HUES48 (cell line): ENCODE data around the gene HIF3A.

Experiments
- H3K27ac ChIP-seq: one replicate; pipeline ENCODE4 v1.7.0; 2013; ENCODE audit warnings: low read depth, low read length, inconsistent platforms
- H3K27me3 ChIP-seq: 2 replicates; pipeline ENCODE4 v1.6.1; 2013; ENCODE audit warnings: mild to moderate bottlenecking, low read length; ENCODE audit not compliant: control insufficient read depth, insufficient read depth
- H3K36me3 ChIP-seq: 2 replicates; pipeline ENCODE4 v1.6.1; 2013; ENCODE audit warnings: low read length; ENCODE audit not compliant: control insufficient read depth, insufficient read depth
- H3K4me1 ChIP-seq: 2 replicates; pipeline ENCODE4 v1.6.1; 2013; ENCODE audit warnings: mild to moderate bottlenecking, low read length; ENCODE audit not compliant: control insufficient read depth, insufficient read depth
- H3K4me3 ChIP-seq: 2 replicates; pipeline ENCODE4 v1.5.1; 2013; ENCODE audit warnings: mild to moderate bottlenecking, low read depth, low read length
- H3K9ac ChIP-seq: 2 replicates; pipeline ENCODE4 v1.6.1; 2013; ENCODE audit warnings: mild to moderate bottlenecking, low read depth, low read length, moderate library complexity
- H3K9me3 ChIP-seq: 2 replicates; pipeline ENCODE4 v1.6.1; 2013; ENCODE audit warnings: low read length; ENCODE audit not compliant: control insufficient read depth, insufficient read depth

Gene HIF3A

DNA sequence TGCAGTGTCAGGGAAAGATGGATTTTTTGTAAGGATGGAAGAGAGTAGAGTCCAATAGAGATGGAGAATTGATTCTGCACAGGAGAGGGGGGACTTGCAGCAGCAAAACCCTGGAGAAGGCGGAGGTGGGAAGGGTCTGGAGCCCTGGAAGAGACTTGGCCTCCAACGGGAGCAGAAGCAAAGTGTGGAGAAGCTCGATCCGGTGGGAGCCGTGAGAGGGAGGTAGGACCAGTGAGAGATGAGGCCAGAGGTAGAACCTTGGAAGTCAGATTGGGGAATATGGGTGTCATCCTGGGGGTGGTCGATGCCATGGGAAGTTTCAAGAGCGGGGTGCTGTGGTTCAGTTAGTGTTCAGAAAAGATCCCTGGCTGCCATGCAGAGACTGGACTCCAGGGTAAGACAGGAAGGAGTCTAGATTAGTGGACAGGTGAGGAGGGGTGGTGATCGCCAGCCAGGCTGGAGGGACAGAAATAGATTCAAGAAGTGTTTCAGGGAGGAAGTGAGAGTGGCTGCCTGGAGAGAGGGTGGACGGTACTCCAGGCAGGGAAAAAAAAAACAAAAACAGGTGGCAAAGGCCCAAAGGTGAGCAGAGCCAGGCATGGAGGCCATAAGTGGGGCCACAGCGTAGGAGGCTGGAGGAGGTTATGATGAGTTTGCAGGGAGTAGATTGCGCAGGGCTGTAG, 52.6 kb downstream of the HIF3A start:
- no peak overlapping the region for H3K4me3 ChIP-seq
- H3K9ac ChIP-seq: no peak overlapping the region
- peaks cover 40% of the 10 kb centered on the region for H3K36me3 ChIP-seq
- no peak overlapping the region for H3K27ac ChIP-seq
- no peaks in the 10 kb centered on the region for H3K9me3 ChIP-seq
- H3K27me3 ChIP-seq: no peaks in the 10 kb centered on the region
- H3K4me1 ChIP-seq: peaks cover 20% of the 10 kb centered on the region

DNA sequence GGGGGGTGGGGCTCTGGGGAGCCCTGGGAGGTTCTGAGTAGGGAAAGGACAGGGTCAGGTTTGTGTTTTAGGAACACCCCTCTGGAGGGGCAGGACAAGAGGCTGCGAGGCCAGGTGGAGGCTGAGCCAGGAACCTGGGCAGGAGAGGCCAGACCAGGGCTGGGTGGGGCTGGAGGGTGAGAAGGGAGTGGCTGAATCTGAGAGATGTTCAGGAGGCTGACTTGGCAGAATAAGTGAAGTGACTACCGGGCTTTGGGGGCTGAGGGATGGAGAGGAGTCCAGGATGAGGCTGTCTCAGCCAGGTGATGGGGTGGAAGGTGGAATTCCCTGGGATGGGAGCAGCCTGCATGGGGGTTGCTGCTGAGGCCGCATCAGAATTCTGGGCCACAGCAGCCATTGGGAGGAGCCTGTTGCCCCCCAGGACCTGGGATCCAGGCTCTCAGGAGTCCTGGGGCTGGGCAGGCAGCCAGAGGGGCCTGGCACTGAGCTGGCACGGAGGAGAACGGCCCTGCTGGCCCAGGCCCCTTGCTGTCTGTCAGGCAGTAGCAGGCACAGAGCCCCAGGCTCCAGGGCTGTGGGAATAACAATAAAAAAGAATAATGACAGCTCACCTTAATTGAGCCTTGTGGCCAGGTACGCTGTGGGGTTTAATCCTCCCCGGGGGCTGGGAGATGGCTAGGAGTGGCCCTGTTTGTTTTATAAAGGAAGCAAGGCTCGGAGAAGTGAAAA, 53.4 kb downstream of the HIF3A start:
- Histone ChIP-seq H3K4me1 (peaks cover 20% of the 10 kb centered on the region), H3K4me3 (no peak overlapping the region), H3K27ac (no peak overlapping the region), H3K9ac (no peak overlapping the region), H3K27me3 (no peaks in the 10 kb centered on the region), H3K9me3 (no peaks in the 10 kb centered on the region), H3K36me3 (peaks cover 47% of the 10 kb centered on the region)

DNA sequence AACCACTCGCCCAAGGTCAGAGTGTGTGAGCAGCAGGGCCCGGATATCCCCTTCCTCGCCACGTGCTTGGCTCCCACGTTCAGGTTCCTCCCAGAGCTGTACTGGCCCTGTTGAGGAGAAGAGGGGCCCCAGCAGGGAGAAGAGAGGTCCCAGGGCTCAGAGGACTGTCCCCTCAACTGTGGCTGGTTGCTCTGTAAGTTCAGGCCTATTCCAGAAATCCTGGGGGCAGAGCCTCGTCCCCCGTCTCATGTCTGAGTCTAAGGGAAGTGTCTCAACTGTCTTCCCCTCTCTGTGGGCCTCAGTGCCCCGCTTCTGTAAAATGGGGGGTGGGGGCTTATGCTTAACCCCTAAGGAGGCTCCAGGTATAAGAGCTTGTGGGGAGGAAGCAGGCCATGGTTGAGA, 53.9 kb downstream of the HIF3A start:
- H3K27me3 ChIP-seq: no peaks in the 10 kb centered on the region
- no peak overlapping the region for H3K4me3 ChIP-seq
- H3K4me1 ChIP-seq: peaks cover 20% of the 10 kb centered on the region
- H3K27ac ChIP-seq: no peak overlapping the region
- peaks cover 53% of the 10 kb centered on the region for H3K36me3 ChIP-seq
- no peaks in the 10 kb centered on the region for H3K9me3 ChIP-seq
- no peak overlapping the region for H3K9ac ChIP-seq

DNA sequence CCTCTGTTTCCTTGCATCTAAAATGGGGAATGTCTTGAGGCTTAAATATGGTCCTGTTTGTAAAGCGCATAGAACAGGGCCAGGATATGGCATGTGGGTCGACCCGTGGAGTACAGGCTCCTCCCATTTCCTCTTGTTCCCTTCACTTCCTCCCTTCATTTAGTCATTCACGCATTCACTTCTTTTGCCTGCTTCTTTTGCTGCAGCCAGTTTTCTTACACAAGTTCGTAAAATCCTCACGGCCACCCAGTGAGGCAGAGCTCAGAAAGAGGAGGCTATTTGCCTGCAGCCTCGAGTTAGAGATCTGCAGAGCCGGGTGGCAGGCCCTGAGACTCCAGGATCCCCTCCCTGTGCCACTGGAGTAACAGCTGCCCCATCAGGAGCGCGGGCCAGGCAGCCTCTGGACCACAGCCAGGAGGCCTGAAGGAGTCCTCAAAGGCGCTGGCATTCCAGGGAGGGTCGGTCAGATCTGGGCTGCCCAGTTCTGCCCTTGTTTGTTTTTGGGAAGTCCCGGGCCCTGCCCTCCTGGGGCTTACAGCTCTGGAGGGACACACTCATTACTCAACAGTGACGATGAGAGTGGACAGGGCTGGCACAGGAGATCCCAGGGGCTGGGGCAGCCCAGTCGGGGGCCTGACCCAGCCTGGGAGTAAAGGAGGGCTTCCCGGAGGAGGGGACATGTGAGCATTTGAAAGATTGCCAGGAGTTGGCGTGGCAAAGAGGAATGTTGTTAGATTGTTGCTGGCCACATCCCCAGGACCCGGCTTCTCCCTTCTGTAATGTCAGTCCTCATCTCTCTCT, 54.6 kb downstream of the HIF3A start:
- Histone ChIP-seq H3K4me1 (peaks cover 17% of the 10 kb centered on the region), H3K27ac (no peak overlapping the region), H3K4me3 (no peak overlapping the region), H3K36me3 (peaks cover 59% of the 10 kb centered on the region), H3K9me3 (no peaks in the 10 kb centered on the region), H3K27me3 (no peaks in the 10 kb centered on the region), H3K9ac (no peak overlapping the region)

DNA sequence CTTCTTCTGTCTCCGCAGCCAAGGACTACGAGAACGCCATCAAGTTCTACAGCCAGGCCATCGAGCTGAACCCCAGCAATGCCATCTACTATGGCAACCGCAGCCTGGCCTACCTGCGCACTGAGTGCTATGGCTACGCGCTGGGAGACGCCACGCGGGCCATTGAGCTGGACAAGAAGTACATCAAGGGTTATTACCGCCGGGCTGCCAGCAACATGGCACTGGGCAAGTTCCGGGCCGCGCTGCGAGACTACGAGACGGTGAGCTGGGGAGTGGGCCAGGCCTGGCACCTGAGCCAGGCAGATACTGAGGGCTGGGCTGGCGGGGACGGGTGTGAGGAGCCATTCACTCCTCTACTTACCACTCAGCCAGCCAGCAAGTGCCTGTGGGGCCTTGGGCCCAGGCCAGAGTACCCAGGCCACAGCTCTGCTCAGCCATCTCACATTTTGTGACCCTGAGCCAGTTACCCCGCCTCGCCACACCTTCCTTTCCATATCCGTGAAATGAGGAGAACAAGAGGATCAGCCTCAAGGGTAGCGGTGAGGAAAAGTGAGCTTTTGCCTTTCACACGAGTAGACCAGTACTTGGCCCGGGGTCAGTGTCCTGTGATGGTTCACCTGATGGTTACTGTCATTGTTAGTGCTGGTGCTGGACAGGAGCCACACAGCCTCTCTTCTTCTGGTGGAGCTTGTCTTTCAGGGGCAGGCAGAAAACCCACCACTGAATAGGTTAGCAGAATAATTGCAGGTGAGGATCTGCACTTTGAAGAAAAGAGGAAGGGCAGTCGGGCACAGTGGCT, 57.1 kb downstream of the HIF3A start:
- Histone ChIP-seq H3K36me3 (peaks cover 76% of the 10 kb centered on the region), H3K4me1 (peaks cover 13% of the 10 kb centered on the region; the same call in 1 of the 2 replicates)

DNA sequence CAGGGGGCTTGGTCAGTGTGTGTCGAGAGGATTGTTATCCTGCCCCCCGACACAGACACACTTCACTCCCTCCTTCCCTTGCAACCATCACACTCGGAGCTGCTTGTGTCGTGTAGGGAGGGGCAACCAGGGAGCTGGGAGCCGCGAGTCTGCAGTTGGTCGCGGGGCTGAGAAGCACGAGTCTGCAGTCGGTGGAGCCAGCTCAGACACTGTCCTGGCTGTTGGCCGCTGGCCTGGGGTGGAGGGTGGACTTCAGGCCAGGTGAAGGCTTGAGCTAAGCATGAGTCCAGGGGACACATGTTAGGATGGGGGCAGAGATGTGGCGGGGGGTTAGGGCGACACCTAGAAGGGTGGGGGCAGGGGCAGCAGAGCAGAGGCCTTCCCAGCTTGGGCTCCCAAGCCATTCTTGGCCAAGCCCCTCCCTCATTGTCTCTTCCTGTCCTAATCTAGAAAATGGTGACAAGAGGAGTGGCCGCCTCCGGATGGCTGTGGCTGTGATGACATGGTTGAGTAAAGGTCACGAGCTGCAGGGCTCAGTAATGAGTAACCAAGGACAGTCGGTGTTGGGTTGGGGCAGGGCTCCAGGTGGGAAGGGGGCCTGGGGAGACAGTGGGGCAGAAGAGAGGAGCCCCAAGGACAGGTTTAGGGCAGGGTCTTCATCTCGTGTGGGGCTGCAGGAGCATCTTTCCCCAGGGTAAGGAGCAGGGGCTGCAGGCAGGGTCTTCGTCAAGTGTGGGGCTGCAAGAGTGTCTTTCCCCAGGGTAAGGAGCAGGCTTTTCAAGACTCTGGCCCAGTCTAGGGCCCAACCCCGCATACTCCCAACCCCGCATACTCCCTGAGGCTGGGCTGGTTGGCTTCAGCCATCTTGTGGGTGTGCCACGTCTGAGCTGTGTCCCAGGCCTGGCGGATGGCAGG, 58.6 kb downstream of the HIF3A start:
- H3K27me3 ChIP-seq: no peaks in the 10 kb centered on the region
- no peaks in the 10 kb centered on the region for H3K9me3 ChIP-seq
- no peak overlapping the region for H3K4me3 ChIP-seq
- H3K4me1 ChIP-seq: peaks cover 8% of the 10 kb centered on the region; the same call in 1 of the 2 replicates
- peaks cover 82% of the 10 kb centered on the region for H3K36me3 ChIP-seq
- H3K9ac ChIP-seq: no peak overlapping the region
- peak overlapping the region; percentile 24 for H3K27ac ChIP-seq

More for the DNA sequence above, 57.1 kb downstream of the HIF3A start:
- Histone ChIP-seq H3K27me3 (no peaks in the 10 kb centered on the region), H3K27ac (no peak overlapping the region), H3K9ac (no peak overlapping the region), H3K4me3 (no peak overlapping the region), H3K9me3 (no peaks in the 10 kb centered on the region)

DNA sequence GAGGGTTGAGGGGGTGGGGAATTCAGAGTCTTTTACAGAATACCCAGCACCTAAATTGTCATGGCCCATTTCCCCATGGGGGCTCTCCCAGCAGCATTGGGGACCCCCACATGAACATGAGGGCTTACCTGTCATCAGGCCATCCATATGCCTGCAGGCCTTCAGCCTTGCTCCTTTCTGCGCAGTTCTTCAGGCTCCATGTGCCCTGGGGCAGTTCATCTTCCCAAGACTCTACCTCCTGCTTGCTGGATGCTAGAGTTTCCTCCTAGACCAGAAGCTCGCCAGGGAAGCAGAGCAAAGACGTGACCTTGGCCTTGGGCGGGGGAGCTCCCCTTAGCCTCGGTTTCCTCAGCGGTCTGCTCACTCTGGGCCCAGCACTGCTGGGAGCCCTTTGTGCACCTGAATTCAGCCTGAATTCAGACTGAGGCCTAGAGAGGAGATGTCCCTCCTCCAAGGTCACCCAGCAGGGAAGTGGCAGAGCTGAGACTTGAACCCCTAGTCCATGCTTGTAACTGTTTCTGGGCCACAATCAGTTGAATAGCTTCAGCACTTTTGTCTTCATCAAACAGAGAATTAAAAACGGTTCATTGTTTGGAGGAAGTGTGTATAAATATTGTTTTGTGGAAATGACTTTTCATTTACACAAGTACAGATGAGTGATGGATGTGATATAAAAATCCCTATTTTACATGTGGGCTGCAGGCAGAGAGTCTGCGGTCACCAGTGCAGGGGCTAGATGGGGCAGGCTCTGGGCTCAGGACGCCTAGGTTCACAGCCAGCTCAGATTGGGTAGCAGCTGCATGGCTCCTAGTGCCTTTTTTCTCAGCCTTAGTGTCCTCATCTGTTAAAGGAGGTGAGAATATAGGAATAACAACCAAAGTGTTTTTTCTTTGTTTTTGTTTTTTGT, 59.6 kb downstream of the HIF3A start:
- peak overlapping the region; percentile 24 for H3K27ac ChIP-seq
- no peaks in the 10 kb centered on the region for H3K27me3 ChIP-seq
- H3K36me3 ChIP-seq: peaks cover 78% of the 10 kb centered on the region
- H3K9ac ChIP-seq: no peak overlapping the region
- H3K4me1 ChIP-seq: no peaks in the 10 kb centered on the region; the same call in 1 of the 2 replicates
- H3K9me3 ChIP-seq: no peaks in the 10 kb centered on the region
- no peak overlapping the region for H3K4me3 ChIP-seq

DNA sequence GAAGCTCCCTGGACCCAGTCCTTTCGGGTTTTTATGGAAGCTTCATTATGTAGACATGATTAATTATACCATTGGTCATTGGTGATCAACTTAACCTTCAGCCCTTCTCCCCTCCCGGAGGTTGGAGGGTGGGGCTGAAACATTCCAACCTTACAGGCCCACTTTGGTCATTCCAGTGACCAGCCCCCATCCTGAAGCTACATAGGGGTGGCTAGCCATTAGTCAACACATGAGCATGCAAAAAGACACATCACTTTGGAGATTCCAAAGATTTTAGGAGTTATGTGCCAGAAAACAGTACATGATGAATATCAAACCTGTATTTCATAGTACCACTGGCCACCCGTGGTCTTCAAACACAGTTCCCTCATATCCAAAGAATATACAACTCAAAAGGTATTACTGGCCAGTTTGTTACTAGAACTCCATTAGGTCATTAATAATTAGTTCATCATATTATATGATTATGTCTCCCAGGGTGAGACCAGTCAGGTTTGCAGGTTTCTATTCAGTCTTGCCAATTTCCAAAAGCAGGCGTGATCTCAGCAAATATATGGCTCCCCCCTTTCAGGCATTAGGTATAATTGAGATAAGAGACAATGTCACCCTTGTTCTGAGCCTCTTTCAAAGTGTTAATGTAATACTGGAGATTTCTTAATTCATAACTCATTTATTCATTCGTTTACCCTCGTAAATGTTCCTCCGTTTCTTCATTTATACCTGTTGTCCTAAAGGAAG, 61.2 kb downstream of the HIF3A start:
- H3K27ac ChIP-seq: no peak overlapping the region
- no peaks in the 10 kb centered on the region for H3K4me1 ChIP-seq
- no peak overlapping the region for H3K9ac ChIP-seq
- no peaks in the 10 kb centered on the region for H3K27me3 ChIP-seq
- no peak overlapping the region for H3K4me3 ChIP-seq
- H3K9me3 ChIP-seq: no peaks in the 10 kb centered on the region
- peaks cover 72% of the 10 kb centered on the region for H3K36me3 ChIP-seq

DNA sequence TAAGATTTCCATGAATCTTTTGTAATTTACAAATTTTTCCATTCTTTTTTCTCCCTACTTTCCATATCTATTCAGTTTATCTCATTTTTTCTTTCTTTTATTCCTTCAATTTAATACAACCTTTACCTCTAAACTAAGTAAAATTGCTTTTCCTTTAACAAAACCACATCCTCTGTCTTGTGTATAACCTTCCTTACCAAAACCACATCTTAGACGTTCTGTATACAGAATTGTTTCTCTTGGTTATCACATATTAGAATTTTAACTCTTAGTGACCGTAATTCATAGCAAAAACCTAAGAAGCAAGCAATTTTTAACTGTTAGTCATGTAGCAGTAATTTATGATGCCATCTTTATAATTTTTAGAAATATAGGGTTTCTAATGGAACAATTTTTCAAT, 65.1 kb downstream of the HIF3A start:
- no peaks in the 10 kb centered on the region for H3K9me3 ChIP-seq
- no peak overlapping the region for H3K27ac ChIP-seq
- H3K9ac ChIP-seq: no peak overlapping the region
- H3K36me3 ChIP-seq: peaks cover 66% of the 10 kb centered on the region
- no peaks in the 10 kb centered on the region for H3K27me3 ChIP-seq
- no peak overlapping the region for H3K4me3 ChIP-seq
- H3K4me1 ChIP-seq: no peaks in the 10 kb centered on the region
